Measurements from ENCODE around the gene UQCR11.

DNA sequence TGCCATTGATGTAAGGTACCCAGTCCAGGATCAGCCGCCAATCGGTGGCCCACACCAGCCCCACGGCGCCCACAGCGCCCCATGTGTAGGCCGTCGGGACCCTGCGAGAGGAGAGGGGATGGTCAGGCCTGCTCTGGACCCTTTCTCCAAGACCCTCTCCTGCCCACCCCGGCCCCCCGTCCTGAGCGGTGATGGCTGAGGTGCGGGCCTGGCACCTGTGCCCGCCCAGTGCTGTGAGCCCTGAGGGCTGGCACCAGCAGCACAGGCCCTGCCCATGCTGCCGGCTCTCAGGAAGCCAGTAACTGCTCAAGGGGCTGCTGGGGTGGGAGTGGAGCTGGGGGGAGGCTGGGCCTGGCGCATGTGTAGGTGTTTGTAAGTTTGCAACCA is 5.8 kb downstream of the UQCR11 start:
- TF ChIP-seq, protein P1, sequence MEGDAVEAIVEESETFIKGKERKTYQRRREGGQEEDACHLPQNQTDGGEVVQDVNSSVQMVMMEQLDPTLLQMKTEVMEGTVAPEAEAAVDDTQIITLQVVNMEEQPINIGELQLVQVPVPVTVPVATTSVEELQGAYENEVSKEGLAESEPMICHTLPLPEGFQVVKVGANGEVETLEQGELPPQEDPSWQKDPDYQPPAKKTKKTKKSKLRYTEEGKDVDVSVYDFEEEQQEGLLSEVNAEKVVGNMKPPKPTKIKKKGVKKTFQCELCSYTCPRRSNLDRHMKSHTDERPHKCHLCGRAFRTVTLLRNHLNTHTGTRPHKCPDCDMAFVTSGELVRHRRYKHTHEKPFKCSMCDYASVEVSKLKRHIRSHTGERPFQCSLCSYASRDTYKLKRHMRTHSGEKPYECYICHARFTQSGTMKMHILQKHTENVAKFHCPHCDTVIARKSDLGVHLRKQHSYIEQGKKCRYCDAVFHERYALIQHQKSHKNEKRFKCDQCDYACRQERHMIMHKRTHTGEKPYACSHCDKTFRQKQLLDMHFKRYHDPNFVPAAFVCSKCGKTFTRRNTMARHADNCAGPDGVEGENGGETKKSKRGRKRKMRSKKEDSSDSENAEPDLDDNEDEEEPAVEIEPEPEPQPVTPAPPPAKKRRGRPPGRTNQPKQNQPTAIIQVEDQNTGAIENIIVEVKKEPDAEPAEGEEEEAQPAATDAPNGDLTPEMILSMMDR (IDR thresholded peaks at IDR 0.05) = no peak
- TF ChIP-seq ZFX (IDR thresholded peaks at IDR 0.05; ENCODE audit: borderline replicate concordance) = no peak

All from 22Rv1 (cell line).